K562 (cell line): ENCODE results near the gene TBC1D7. TPM values are rescaled to one million over a fixed set of nuclear protein-coding genes. Genes with fewer than 3 reads are reported as not detected.

Experiments
- ARID1B ChIP-seq: fragments of 450-650 bp; IDR thresholded peaks from 2 replicates; pipeline ENCODE4 v1.6.1; 2016; ENCODE audit warnings: antibody characterized with exemption, mild to moderate bottlenecking, inconsistent platforms
- BDP1 ChIP-seq: IDR thresholded peaks from 3 replicates; pipeline ENCODE4 v1.6.1; 2011; ENCODE audit not compliant: insufficient read length, insufficient read depth
- CBX3 ChIP-seq, 2 experiments: IDR thresholded peaks; 1 replicate in 1 of 2; 2 replicates in 1 of 2; pipeline ENCODE4 v1.6.1; 2012; ENCODE audit warnings: inconsistent platforms in 2 of 2, low read length in 2 of 2, borderline replicate concordance in 1 of 2, control low read depth in 1 of 2
- CCNT2 ChIP-seq: IDR thresholded peaks from 2 replicates; pipeline ENCODE4 v1.6.1; 2011; ENCODE audit warnings: borderline replicate concordance, low read depth, mild to moderate bottlenecking, moderate library complexity, mixed read lengths, low read length; ENCODE audit not compliant: insufficient read length; ENCODE audit errors: extremely low read depth
- CREM ChIP-seq: IDR thresholded peaks from 2 replicates; pipeline ENCODE4 v1.6.1; 2014; ENCODE audit warnings: antibody characterized with exemption, low read depth
- CXXC5 ChIP-seq: fragments of 250-450 bp; sonication (Bioruptor Pico); IDR thresholded peaks from 2 replicates; pipeline ENCODE4 v1.8.0; 2022; ENCODE audit warnings: inconsistent platforms, mild to moderate bottlenecking, moderate library complexity
- FOXK2 ChIP-seq, 2 experiments: fragments of 450-650 bp; IDR thresholded peaks in 1 of 2; conservative IDR thresholded peaks in 1 of 2; 2 replicates each; pipeline ENCODE4 v1.6.1; 2016; ENCODE audit warnings: low read depth in 2 of 2, mild to moderate bottlenecking in 1 of 2
- FOXM1 ChIP-seq, 2 experiments: fragments of 450-650 bp in 1 of 2; sonication (generic) in 1 of 2; formaldehyde crosslinking in 1 of 2; IDR thresholded peaks; 2 replicates each; pipeline versions ENCODE4 v1.6.1 to v1.9.0; 2017 to 2022; ENCODE audit warnings: low read depth in 2 of 2, mild to moderate bottlenecking in 2 of 2, missing genetic modification reagents in 1 of 2, moderate library complexity in 1 of 2
- GABPB1 ChIP-seq: sonication (generic); formaldehyde crosslinking; IDR thresholded peaks from 2 replicates; pipeline ENCODE4 v1.8.0; 2022; ENCODE audit warnings: mild to moderate bottlenecking, missing genetic modification reagents
- GTF2E2 ChIP-seq: fragments of 200-800 bp; sonication (Bioruptor generic); IDR thresholded peaks from 2 replicates; pipeline ENCODE4 v1.6.1; 2016; ENCODE audit warnings: missing genetic modification characterization, missing compliant biosample characterization
- HDAC1 ChIP-seq, 2 experiments: fragments of 450-650 bp; IDR thresholded peaks; 2 replicates each; pipeline ENCODE4 v1.6.1; 2016 to 2017; ENCODE audit warnings: inconsistent platforms in 1 of 2, mild to moderate bottlenecking in 1 of 2, moderate library complexity in 1 of 2
- KDM1A ChIP-seq, 2 experiments: fragments of 450-650 bp; IDR thresholded peaks; 2 replicates each; pipeline ENCODE4 v1.6.1; 2016; ENCODE audit warnings: mild to moderate bottlenecking in 2 of 2
- LEF1 ChIP-seq: fragments of 450-650 bp; IDR thresholded peaks from 2 replicates; pipeline ENCODE4 v1.6.1; 2016; ENCODE audit warnings: mild to moderate bottlenecking
- MEIS2 ChIP-seq: fragments of 450-650 bp; IDR thresholded peaks from 2 replicates; pipeline ENCODE4 v1.6.1; 2014; ENCODE audit warnings: mild to moderate bottlenecking; ENCODE audit not compliant: partially characterized antibody
- MTA1 ChIP-seq: fragments of 450-650 bp; IDR thresholded peaks from 2 replicates; pipeline ENCODE4 v1.6.1; 2017; ENCODE audit warnings: borderline replicate concordance
- NFE2 ChIP-seq: IDR thresholded peaks from 2 replicates; pipeline ENCODE4 v1.6.1; 2014; ENCODE audit warnings: antibody characterized with exemption, low read depth
- NFXL1 ChIP-seq: fragments of 450-650 bp; formaldehyde crosslinking; IDR thresholded peaks from 2 replicates; pipeline ENCODE4 v1.4.0; 2021; ENCODE audit warnings: mild to moderate bottlenecking
- NRF1 ChIP-seq, 2 experiments: fragments of 450-650 bp; IDR thresholded peaks in 1 of 2; conservative IDR thresholded peaks in 1 of 2; 2 replicates each; pipeline ENCODE4 v1.6.1; 2014; ENCODE audit warnings: mild to moderate bottlenecking in 2 of 2
- PHB2 ChIP-seq: fragments of 450-650 bp; IDR thresholded peaks from 2 replicates; pipeline ENCODE4 v1.6.1; 2017; ENCODE audit warnings: low read depth
- PPARD ChIP-seq: fragments of 250-450 bp; sonication (Bioruptor Pico); IDR thresholded peaks from 2 replicates; pipeline ENCODE4 v1.8.0; 2022; ENCODE audit warnings: inconsistent platforms, mild to moderate bottlenecking, moderate library complexity
- SMARCE1 ChIP-seq: fragments of 450-650 bp; IDR thresholded peaks from 2 replicates; pipeline ENCODE4 v1.7.1; 2016; ENCODE audit warnings: mild to moderate bottlenecking
- TARDBP ChIP-seq: fragments of 450-650 bp; IDR thresholded peaks from 2 replicates; pipeline ENCODE4 v1.6.1; 2016
- WHSC1 ChIP-seq: IDR thresholded peaks from one replicate; pipeline ENCODE4 v1.6.1; 2012; ENCODE audit warnings: low read length, control low read depth, inconsistent platforms
- ZNF354B ChIP-seq: fragments of 250-450 bp; sonication (Bioruptor Pico); IDR thresholded peaks from 2 replicates; pipeline ENCODE4 v1.4.0; 2020
- polyA plus RNA-seq, 8 experiments: library from polyadenylated mRNA; depleted of rRNA in 4 of 8; stranded (reverse) in 5 of 8; unstranded in 3 of 8; fragments of >200 nt; fragmentation: Nextera tagmentation in 2 of 8; fragmentation: Illumina TruSeq in 1 of 8; extraction: Ambion mirVana in 2 of 8; extraction: Trizol in 1 of 8; gene quantifications; 2 replicates each; pipeline versions ENCODE4 v1.2.1 to v1.2.3, GENCODE V29; 2011 to 2014; ENCODE audit warnings: inconsistent platforms in 1 of 8, missing spikeins in 1 of 8
- total RNA-seq, 7 experiments: library from RNA; depleted of rRNA in 6 of 7; stranded (reverse); fragments of >200 nt in 6 of 7; fragmentation: Illumina TruSeq in 2 of 7; extraction: Trizol in 2 of 7; gene quantifications; 2 replicates each; pipeline versions ENCODE4 v1.2.1 to v1.2.3, GENCODE V29; 2011 to 2021; ENCODE audit warnings: low replicate concordance in 1 of 7
- TF ChIP-seq, protein P1 (sequence below): fragments of 450-650 bp; IDR thresholded peaks from 2 replicates; pipeline ENCODE4 v1.6.1; 2016; ENCODE audit warnings: low read depth, mild to moderate bottlenecking, moderate library complexity
- TF ChIP-seq, protein P2 (sequence below): fragments of 150-350 bp; conservative IDR thresholded peaks from 2 replicates; pipeline ENCODE4 v1.6.1; 2014; ENCODE audit warnings: low read length

Gene TBC1D7
- total and polyA plus RNA-seq, 9 of the 15 experiments (the other 6 are each of a cell fraction or from before 2014, with no cell fraction given): 49.4 to 107 (median 61.1) TPM

DNA sequence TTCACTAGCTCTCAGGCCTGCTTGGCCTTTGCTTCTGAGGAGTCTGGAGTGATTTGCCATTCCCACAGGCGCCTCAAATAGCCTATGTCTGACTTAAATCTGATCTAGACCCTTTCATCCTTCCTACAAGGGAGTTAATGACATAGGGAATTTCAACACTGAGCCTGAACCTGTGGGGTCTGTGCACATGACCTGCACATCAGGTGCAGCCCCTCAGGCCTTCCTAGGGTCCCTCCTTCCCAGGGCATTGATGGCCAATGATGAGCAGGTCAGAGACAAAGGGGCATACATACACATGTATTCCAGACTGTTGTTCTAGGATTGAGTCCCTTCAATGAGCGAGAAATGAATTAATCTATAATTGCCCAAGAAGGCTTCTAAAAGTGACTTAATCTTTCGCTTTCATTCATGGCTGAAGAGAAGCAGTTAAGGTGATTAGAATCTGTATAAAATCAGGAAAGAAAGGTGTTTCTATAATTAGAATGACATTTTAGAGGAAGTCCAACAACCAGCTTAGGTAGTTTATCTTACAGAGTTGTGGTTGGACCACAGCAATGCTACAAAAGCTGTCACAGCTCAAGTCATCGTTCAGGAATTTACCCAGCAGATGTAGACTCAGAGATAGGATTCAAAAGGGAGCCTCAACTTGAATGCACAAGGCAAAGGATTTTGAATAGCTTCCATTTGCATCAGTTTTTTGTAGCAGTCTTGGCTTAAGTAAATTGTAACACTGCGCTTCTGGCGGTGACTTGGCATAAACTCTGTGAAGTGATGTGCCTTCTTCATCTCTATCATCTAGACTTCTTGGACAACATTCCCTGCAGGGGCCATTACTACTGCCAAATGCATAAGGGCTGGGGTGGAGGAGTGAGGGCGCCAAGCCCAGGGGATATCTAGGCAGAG lies 27.0 kb upstream of the TBC1D7 start (continued):
- no peak for TF ChIP-seq ZNF354B (CRISPR knock-in tag)
- TF ChIP-seq LEF1: peak; percentile 55; the same call in 1 of the 2 replicates
- TF ChIP-seq, protein P1, sequence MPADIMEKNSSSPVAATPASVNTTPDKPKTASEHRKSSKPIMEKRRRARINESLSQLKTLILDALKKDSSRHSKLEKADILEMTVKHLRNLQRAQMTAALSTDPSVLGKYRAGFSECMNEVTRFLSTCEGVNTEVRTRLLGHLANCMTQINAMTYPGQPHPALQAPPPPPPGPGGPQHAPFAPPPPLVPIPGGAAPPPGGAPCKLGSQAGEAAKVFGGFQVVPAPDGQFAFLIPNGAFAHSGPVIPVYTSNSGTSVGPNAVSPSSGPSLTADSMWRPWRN: peak; percentile 94
- TF ChIP-seq, protein P2, sequence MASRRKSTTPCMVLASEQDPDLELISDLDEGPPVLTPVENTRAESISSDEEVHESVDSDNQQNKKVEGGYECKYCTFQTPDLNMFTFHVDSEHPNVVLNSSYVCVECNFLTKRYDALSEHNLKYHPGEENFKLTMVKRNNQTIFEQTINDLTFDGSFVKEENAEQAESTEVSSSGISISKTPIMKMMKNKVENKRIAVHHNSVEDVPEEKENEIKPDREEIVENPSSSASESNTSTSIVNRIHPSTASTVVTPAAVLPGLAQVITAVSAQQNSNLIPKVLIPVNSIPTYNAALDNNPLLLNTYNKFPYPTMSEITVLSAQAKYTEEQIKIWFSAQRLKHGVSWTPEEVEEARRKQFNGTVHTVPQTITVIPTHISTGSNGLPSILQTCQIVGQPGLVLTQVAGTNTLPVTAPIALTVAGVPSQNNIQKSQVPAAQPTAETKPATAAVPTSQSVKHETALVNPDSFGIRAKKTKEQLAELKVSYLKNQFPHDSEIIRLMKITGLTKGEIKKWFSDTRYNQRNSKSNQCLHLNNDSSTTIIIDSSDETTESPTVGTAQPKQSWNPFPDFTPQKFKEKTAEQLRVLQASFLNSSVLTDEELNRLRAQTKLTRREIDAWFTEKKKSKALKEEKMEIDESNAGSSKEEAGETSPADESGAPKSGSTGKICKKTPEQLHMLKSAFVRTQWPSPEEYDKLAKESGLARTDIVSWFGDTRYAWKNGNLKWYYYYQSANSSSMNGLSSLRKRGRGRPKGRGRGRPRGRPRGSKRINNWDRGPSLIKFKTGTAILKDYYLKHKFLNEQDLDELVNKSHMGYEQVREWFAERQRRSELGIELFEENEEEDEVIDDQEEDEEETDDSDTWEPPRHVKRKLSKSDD: no peak
- peak; percentile 83; the same call in 1 of the 2 replicates for TF ChIP-seq FOXM1 (IDR thresholded peaks at IDR 0.05; ENCODE audit: low read depth)
- TF ChIP-seq FOXM1 (CRISPR knock-in tag; IDR thresholded peaks at IDR 0.05; ENCODE audit: low read depth): no peak
- TF ChIP-seq SMARCE1: peak; percentile 97
- TF ChIP-seq ARID1B: peak; percentile 95
- peak; percentile 82 for TF ChIP-seq MTA1
- TF ChIP-seq KDM1A (IDR thresholded peaks at IDR 0.05): peak; percentile 97 to 98
- peak in 1 of 2 experiments; percentile 40; a peak in 1 of 4 replicates for TF ChIP-seq FOXK2 (conservative IDR thresholded peaks at IDR 0.05 in 1 of 2, IDR thresholded peaks at IDR 0.05 in 1 of 2; ENCODE audit: low read depth in 2 of 2)
- peak in 1 of 2 experiments; percentile 55; a peak in 1 of 3 replicates for TF ChIP-seq CBX3 (IDR thresholded peaks at IDR 0.05; ENCODE audit: borderline replicate concordance in 1 of 2, low read length in 2 of 2)
- peak; percentile 81 for TF ChIP-seq CREM
- TF ChIP-seq MEIS2: peak; percentile 87
- TF ChIP-seq NFE2: peak; percentile 76
- TF ChIP-seq PPARD (CRISPR knock-in tag): no peak
- peak; percentile 30; the same call in 1 of the 2 replicates for TF ChIP-seq GTF2E2
- TF ChIP-seq WHSC1: no peak
- peak; percentile 91 for TF ChIP-seq CCNT2
- TF ChIP-seq PHB2: peak; percentile 62; the same call in 1 of the 2 replicates
- peak; percentile 56; the same call in 1 of the 2 replicates for TF ChIP-seq CXXC5 (CRISPR knock-in tag)
- TF ChIP-seq HDAC1 (IDR thresholded peaks at IDR 0.05): peak; percentile 78 to 93; a peak in 3 of 4 replicates
- no peak for TF ChIP-seq NRF1 (conservative IDR thresholded peaks at IDR 0.05 in 1 of 2, IDR thresholded peaks at IDR 0.05 in 1 of 2)
- no peak for TF ChIP-seq BDP1
- TF ChIP-seq GABPB1: no peak
- TF ChIP-seq TARDBP: 0 out of 2 replicates have a peak, but pooled peaks have one; percentile 41
- 0 out of 2 replicates have a peak, but pooled peaks have one; percentile 24 for TF ChIP-seq NFXL1 (CRISPR knock-in tag)
